NCI-H69 (cell line): ENCODE data around the gene NEUROD1.
A peak's percentile ranks its signal among the peaks of the same experiment; 100 is the strongest.
"Not testable (repeated sequence)": the region's sequence is repeated elsewhere in the genome, so short reads cannot be mapped to it uniquely, and the experiment has no call there.

Source experiments
- DNase-seq: peaks from one replicate; lab custom pipeline; 2025; lab: John Stamatoyannopoulos, UW

NEUROD1 gene

GRCh38 chr2:181680055-181680936, at the start of gene NEUROD1:
Gene NEUROD1, minus strand, starts transcription at chr2:181680517. Its CDS starts 1,657 bp downstream, at chr2:181678860.
- DNase-seq: no peak

GRCh38 chr2:181725476-181725875, 45.2 kb upstream of the NEUROD1 start:
- DNase-seq: no peak

- no peak for DNase-seq
Observed at GRCh38 chr2:181724662-181725061, 44.3 kb upstream of the NEUROD1 start.

- no peak for DNase-seq
Observed at GRCh38 chr2:181723731-181724130, 43.4 kb upstream of the NEUROD1 start.

GRCh38 chr2:181715033-181715630, 34.8 kb upstream of the NEUROD1 start:
- DNase-seq: peak; percentile 88

- DNase-seq: not testable (repeated sequence)
Observed at GRCh38 chr2:181711051-181711450, 30.7 kb upstream of the NEUROD1 start.

- DNase-seq: not testable (repeated sequence)
Observed at GRCh38 chr2:181702519-181702918, 22.2 kb upstream of the NEUROD1 start.

- no peak for DNase-seq
Observed at GRCh38 chr2:181698223-181698622, 17.9 kb upstream of the NEUROD1 start.

GRCh38 chr2:181697571-181697970, 17.3 kb upstream of the NEUROD1 start:
- DNase-seq: no peak

- no peak for DNase-seq
Observed at GRCh38 chr2:181697126-181697525, 16.8 kb upstream of the NEUROD1 start.

GRCh38 chr2:181694271-181694670, 14.0 kb upstream of the NEUROD1 start:
- DNase-seq: peak; percentile 53

GRCh38 chr2:181690860-181691259, 10.5 kb upstream of the NEUROD1 start:
- DNase-seq: no peak

GRCh38 chr2:181686576-181687185, 6.4 kb upstream of the NEUROD1 start:
- peak; percentile 68 for DNase-seq

GRCh38 chr2:181685150-181685688, 4.9 kb upstream of the NEUROD1 start:
- DNase-seq: no peak

- DNase-seq: no peak
Observed at GRCh38 chr2:181684454-181685149, 4.3 kb upstream of the NEUROD1 start.

GRCh38 chr2:181683518-181684453, 3.5 kb upstream of the NEUROD1 start:
- DNase-seq: no peak

- DNase-seq: no peak
Observed at GRCh38 chr2:181682795-181683517, 2.6 kb upstream of the NEUROD1 start.

- DNase-seq: no peak
Observed at GRCh38 chr2:181682026-181682789, 1.9 kb upstream of the NEUROD1 start.
